HG03108 (cell line): Measurements from ENCODE around the gene AP2M1.
"Not testable (repeated sequence)": the region's sequence is repeated elsewhere in the genome, so short reads cannot be mapped to it uniquely, and the experiment has no call there.

Experiments
- ATAC-seq: cut with Tn5 transposase; IDR thresholded peaks from one replicate; pipeline ENCODE4 v1.9.1; 2021; ENCODE audit warnings: moderate library complexity; ENCODE audit not compliant: unreplicated experiment

AP2M1 gene

DNA sequence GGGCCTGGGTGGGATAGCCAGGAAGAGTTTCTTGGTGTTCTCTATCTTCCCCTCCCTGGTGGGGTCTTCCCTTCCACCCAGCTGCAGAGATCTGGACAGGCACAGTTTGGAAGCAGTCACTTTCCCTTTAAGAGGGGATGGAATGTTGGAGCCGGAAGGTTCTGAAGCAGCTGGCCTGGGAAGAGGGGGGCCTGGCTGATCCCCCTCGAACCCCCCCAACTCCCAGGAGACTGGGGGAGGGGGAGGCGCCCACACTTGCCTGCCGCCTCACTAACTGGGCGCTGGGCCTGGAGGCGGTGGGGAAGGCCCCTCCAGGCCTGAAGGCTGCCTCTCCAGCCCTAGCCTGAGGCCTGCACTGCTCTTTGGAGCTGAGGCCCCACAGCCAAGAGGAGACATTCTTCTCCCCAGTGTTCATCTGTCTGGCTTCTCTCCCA is 18.1 kb upstream of the AP2M1 start:
- ATAC-seq: no peak

DNA sequence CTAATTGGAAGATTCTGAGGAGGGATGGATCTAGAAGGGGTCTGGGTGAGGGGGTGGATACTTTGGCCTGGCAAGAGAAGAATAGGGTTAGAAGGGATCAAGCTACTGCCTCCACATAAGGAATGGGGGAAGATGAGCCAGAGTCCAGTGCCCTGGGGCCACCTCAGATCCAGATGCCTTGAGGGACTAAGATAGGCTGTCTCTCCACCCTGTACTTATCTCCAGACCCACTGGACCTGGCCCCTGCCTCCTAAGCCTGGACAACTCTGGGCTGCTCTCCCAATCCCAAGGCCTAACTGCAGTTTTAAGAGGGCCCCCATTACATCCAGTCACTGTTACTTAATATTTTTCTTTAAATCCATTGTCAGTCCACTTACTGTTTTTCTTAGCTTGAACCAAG is 17.4 kb upstream of the AP2M1 start:
- ATAC-seq: no peak

DNA sequence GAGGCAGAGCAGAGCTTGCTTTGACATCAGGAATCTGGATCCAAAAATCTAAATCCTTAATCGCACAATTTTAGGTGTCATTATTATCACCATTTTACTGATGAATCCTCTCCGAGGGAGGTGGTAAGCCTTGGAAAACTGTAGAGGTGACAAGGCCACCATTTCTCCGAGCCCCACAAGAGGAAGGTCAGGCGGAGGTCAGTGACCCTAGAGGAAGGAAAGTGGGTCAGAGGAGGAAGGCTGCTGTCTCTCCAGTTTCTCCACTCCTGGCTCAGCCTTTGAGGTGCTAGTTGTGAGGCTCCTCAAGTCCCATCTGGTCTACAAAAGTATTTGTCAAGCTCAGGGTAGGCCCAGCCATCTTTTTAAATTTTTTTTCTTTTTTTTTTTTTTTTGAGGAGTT is 16.3 kb upstream of the AP2M1 start:
- no peak for ATAC-seq

DNA sequence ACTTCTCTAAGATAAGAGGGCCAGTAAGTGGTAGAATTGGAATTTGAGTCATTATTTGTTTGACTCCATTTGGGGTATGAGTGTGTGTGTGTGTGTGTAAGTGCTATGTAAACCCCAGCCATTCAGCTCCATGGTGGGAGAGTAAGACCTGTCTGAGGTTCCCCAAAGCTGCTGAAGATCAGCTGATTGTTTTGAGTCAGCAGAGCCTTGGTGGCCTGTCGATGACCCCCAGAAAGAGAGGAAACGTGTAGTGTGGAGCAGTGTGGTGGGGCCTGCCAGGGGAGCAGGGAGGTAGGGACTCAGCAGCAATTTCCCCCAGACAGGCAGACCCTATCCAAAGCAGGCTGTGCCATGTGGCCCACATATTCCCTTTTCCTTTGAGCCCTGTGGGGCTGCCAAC is 14.2 kb upstream of the AP2M1 start:
- ATAC-seq: no peak

DNA sequence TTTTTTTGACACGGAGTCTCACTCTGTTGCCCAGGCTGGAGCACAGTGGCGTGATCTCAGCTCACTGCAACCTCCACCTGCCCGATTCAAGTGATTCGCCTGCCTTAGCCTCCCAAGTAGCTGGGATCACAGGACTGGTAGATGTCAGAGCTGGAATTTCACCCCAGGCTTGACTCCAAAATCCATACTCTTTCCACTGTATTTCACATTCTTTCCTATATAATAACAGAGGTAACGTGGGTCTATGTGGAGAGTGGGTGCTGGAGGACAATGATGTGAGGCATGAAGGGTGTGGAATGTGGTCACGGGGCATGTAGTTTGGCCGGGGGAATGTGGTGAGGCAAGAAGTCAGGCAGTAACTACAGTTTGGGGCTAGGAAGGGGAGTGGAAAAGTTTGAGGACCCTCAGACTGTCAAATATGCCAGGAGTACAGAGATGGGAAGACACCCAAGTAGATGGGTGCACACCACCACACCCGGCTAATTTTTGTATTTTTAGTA is 12.0 kb upstream of the AP2M1 start:
- not testable (repeated sequence) for ATAC-seq

- ATAC-seq: no peak
These were observed 9.9 kb upstream of the AP2M1 start for GRCh38 chr3:184164648-184165330.

DNA sequence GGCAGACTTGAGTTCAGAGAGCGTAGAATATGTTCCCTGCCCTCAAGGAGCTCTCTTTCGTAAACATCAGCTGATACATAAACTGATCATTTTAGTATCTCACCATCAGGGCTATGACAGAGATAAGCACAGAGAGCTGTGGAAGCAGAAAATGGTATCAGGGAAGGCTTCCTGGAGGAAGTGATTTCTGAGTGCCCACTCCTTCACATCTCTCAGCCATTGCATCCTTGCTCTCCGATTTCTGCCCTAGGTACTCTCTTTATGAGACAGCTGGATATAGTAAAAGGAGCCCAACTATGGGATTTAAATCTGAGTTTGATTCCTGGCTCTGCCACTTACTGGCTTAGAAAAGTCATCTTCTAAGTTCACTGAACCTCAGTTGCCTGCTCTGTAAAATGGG is 9.1 kb upstream of the AP2M1 start:
- ATAC-seq: no peak

DNA sequence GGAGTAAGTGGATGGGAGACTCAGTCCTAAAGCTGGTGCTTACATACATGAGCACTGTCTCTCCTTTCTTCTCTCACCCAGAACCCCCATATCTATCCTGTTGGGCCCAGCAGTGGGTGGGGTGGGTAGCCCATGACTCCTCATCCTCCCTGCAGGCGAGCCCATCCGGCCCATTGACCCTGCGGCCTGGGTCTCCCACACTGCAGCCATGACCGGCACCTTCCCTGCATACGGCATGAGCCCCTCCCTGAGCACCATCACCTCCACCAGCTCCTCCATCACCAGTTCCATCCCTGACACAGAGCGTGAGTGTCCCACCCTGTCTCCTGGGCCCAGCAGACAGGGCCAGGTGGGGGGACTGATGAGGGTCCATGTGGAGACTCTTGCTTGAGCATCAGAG is 8.0 kb upstream of the AP2M1 start:
- no peak for ATAC-seq

DNA sequence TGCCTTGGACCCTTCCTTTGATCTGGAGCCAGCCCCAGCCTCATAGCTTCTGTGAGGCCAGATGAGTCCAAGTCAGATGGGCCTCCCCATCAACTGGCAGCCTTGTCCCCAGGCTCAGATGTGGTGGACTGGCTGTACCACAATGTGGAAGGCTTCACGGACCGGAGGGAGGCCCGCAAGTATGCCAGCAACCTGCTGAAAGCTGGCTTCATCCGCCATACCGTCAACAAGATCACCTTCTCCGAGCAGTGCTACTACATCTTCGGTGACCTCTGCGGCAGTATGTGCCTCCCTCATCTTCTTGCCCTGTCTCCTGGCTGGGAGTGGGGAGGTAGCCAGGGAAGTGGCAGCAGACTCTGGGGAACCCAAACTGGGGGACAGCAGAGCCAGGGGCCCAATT is 6.9 kb upstream of the AP2M1 start:
- no peak for ATAC-seq

DNA sequence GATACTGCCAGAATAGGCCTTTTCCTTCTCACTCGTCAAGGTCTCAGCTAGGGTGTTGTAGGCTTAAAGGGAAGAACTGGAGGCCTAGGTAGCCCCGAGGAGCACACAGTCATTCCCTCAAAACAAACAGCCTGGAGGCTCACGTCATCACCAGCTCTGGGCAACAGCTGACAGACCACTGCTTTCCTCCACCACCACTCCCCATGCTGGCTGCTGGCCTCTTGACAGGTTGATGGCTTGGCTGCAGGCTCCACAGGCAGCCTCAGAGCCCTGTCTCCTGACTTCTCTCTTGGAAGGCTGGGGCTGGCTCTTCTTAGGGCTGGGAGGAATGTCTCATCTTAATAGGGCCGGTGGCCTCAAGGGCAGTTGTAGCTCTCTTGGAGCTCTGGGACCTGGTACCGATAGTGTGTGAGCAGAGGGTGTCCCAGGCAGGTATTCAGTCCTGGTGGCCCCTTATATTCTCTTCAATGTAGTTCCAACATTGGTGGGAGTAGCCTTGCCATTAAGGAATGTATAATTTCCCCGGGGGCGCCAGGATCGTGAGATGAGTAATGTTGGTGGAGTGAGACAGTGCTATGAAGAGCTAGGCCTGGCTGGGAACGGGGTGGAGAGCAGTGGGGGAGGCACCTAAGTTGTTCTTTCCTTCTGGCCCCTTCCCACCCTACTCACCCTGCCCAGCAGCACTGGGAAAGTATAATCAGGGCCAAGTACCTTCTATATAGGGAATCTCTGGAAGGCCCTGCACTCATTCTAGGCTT is 6.1 kb upstream of the AP2M1 start:
- ATAC-seq: no peak

- ATAC-seq: no peak
These were observed 4.5 kb upstream of the AP2M1 start for GRCh38 chr3:184169896-184170875.

- no peak for ATAC-seq
These were observed 3.1 kb upstream of the AP2M1 start for GRCh38 chr3:184171562-184171961.

- ATAC-seq: no peak
These were observed 1.8 kb upstream of the AP2M1 start for GRCh38 chr3:184172681-184173373.

DNA sequence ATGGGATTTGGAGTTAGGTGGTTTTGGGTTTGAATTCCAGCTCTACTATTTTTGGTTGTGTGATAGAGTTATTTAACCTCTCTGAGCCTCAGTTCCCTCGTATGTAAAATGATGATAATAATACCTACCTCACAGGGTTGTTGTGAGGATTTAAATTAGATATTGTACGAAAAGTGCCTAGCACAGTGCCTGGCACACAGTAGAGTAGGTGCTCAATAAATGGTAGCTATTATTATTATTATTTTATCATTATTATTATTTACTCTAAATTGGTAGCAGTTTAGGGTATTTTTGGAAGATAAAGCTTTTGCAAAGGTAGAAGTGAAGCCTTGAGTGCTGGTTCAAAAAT is 1.3 kb upstream of the AP2M1 start:
- no peak for ATAC-seq

DNA sequence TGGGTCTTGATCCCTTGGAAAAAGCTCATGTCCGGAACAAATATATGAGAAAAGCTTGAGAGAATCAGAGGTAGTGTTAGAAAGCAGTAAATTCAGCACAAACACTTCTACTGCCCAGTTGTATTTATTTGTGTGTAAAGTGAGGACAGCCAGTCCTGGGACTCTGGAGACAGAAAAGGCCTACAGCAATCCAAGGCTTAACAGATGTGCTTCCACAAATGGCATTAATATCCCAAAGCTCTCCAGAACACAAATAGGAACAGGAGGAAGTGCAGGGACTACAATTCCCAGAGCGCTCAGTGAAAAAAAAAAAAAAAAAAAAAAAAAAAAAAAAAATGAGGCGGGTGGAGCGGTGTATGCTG is 390 bp upstream of the AP2M1 start:
- no peak for ATAC-seq

DNA sequence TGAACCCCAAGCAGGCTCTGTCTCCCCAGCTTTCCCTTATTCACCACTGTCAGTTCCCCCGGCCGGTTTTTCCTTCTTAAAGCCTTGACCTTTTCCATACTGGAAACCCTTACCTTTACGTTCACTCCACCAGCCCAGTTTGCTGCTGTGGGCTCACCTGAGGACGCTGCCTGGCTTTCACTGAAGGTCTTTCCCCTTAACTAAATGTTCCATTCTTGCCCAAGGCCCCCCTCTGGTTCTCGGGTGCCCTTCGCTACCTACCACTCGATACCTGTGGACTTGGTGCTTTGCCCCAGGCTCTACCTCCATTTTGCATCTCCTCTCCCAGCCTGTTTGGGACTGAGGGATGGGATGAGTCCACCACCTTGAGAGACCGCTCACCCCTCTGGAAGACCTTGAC is 851 bp downstream of the AP2M1 start:
- ATAC-seq: no peak

GRCh38 chr3:184175981-184176376 is 1.3 kb downstream of the AP2M1 start:
- ATAC-seq: no peak

DNA sequence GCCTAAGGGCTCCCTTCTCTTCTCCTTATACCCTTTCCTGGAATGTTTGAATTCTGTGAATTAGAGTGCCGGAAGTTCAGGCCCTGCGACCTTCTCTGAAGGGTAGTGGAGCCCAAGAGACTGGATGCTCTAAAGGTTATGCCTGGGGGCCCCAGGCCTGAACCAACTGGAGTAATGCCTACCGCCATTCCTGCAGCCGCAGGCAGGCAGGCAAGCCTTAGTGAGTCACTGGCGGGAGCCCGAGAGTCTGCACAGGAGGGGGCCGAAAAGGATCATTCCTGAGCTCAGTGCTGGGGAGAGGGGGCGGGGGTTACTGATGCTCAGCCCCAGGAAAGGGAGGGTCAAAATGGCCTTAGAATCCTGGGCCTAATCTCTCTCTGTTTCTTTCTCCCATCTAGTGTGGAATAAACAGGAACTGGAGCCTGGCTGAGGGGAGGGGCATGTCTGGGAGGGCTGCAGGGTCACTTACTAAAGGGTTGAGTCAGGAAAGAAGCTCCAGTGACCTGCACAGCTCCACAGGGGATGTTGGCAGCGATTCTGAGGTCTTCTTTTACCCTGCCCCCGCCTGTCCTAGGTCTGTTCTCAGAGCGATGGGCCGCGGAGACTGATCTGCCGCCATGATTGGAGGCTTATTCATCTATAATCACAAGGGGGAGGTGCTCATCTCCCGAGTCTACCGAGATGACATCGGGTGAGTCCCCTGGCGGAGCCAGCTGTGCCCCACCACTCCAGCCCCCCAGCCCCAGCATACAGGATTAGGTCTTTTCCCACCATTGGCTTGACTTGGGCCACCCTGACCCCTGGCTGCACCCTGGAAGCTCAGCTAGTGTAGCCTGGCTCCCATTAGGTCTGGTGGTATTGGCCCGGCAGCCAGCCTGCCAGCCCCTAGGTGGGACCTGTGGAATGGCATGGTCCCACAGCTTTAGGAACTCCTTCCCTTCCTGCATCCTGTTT is 2.0 kb downstream of the AP2M1 start:
- no peak for ATAC-seq

DNA sequence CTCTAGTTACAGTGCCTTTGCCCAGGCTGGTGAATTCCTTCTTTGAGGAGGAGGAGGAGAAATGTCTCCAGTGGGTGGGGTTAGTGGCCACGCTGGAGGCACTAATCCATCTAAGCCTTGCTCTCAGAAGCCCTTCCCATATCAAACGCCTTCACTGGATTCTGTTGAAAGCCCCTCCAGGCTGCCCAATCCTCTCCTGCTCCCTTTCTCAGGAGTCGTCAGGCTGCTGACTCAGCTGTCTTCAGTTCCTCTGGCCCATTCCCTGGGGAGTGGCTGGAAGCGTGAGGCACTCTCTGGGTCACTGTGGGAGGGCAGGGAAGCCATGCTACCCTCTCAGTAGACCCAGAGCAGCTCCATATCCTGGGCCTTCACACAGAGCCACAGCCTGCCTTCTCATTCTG is 2.7 kb downstream of the AP2M1 start:
- no peak for ATAC-seq
